Epithelial cell of umbilical artery (primary cell): Measurements from ENCODE around the gene SOX6. TPM values are rescaled to one million over a fixed set of nuclear protein-coding genes. Genes with fewer than 3 reads are reported as not detected.

Source experiments
- total RNA-seq: library from RNA; depleted of rRNA; stranded (reverse); fragments of >200 nt; gene quantifications from 2 replicates; pipeline ENCODE4 v1.2.3, GENCODE V29; 2014

Gene SOX6
- under 0.01 TPM in 2 replicates for total RNA-seq

GRCh38 chr11:16356057-16356760, at the start of gene SOX6:
SOX6 (minus strand) TSS chr11:16356546; CDS start chr11:16341248, 15,298 bp downstream.

